ENCODE data around the gene NEK1. TPM values are rescaled to one million over a fixed set of nuclear protein-coding genes. Genes with fewer than 3 reads are reported as not detected.

Gene NEK1
- polyA plus RNA-seq, 1 experiment: 2.3 TPM

GRCh38 chr4:169366821-169367220 lies 245.6 kb downstream of the NEK1 start:
- DNase-seq (ENCODE audit: low read depth): no peak
- no peak for TF ChIP-seq CTCF (IDR thresholded peaks at IDR 0.05; ENCODE audit: insufficient read depth, low read depth, low read length)
- Histone ChIP-seq H3K36me3 (ENCODE audit: control insufficient read depth, insufficient read depth, low read length) (no peaks in the 10 kb centered on the region), H3K4me3 (ENCODE audit: low read depth, low read length) (no peak overlapping the region), H3K27me3 (ENCODE audit: control insufficient read depth, insufficient read depth, low read length) (no peaks in the 10 kb centered on the region)
- CTCF ChIA-PET: interaction anchor here (1.0 kb wide), 1 partner anchor 9 kb away, joined by 3 read pairs; no protein-coding TSS in a partner anchor
- POLR2A ChIA-PET: no interaction called here

DNA sequence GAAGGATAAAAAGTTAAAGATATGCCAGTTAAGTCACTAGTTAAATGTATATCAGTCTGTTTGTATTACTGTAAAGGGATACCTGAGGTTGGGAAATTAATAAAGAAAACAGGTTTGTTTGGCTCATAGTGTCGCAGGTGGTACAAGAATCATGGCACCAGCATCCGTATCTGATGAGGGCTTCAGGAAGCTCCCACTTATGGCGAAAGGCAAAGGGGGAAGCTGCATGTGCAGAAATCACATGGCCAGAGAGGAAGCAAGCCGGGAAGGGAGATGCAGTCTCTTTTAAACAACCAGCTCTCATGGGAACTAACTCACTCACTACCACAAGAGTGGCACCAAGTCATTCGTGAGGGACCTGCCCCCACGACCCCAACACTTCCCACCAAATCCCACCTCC lies 249.8 kb downstream of the NEK1 start:
- no peak for DNase-seq (ENCODE audit: low read depth)
- H3K4me3 ChIP-seq (ENCODE audit: low read depth, low read length): no peak overlapping the region
- no peak for TF ChIP-seq CTCF (IDR thresholded peaks at IDR 0.05; ENCODE audit: insufficient read depth, low read depth, low read length)
- H3K27me3 ChIP-seq (ENCODE audit: control insufficient read depth, insufficient read depth, low read length): no peaks in the 10 kb centered on the region
- POLR2A ChIA-PET: interaction anchor here (1.1 kb wide), 1 partner anchor 25 kb away, joined by 16 read pairs; no protein-coding TSS in a partner anchor
- no peaks in the 10 kb centered on the region for H3K36me3 ChIP-seq (ENCODE audit: control insufficient read depth, insufficient read depth, low read length)
- CTCF ChIA-PET: no interaction called here

- ChIA-PET CTCF (no interaction called here), POLR2A (no interaction called here)
- Histone ChIP-seq H3K27me3 (ENCODE audit: control insufficient read depth, insufficient read depth, low read length) (no peaks in the 10 kb centered on the region), H3K4me3 (ENCODE audit: low read depth, low read length) (no peak overlapping the region), H3K36me3 (ENCODE audit: control insufficient read depth, insufficient read depth, low read length) (no peaks in the 10 kb centered on the region)
- DNase-seq (ENCODE audit: low read depth): no peak
- TF ChIP-seq CTCF (IDR thresholded peaks at IDR 0.05; ENCODE audit: insufficient read depth, low read depth, low read length): no peak
Measured at GRCh38 chr4:169361756-169362155, 250.6 kb downstream of the NEK1 start.

DNA sequence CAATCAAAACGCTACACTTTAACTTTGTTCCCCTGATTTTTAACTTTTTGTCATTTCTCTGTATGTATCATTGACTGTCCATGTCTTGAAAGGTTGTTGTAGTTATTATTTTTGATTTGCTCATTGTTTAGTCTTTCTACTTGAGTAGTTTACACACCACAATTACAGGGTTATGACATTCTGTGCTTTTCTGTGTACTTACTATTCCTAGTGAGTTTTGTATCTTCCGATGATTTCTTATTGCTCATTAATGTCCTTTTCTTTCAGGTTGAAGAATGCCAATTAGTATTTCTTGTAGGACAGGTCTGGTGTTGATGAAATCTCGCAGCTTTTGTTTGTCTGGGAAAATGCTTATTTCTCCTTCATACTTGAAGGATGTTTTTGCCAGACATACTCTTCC lies 252.4 kb downstream of the NEK1 start:
- H3K4me3 ChIP-seq (ENCODE audit: low read depth, low read length): no peak overlapping the region
- POLR2A ChIA-PET: no interaction called here
- no peak for TF ChIP-seq CTCF (IDR thresholded peaks at IDR 0.05; ENCODE audit: insufficient read depth, low read depth, low read length)
- no peaks in the 10 kb centered on the region for H3K36me3 ChIP-seq (ENCODE audit: control insufficient read depth, insufficient read depth, low read length)
- CTCF ChIA-PET: no interaction called here
- DNase-seq (ENCODE audit: low read depth): no peak
- no peaks in the 10 kb centered on the region for H3K27me3 ChIP-seq (ENCODE audit: control insufficient read depth, insufficient read depth, low read length)

GRCh38 chr4:169352360-169352759 lies 260.0 kb downstream of the NEK1 start:
- ChIA-PET POLR2A (no interaction called here), CTCF (no interaction called here)
- Histone ChIP-seq H3K27me3 (ENCODE audit: control insufficient read depth, insufficient read depth, low read length) (no peaks in the 10 kb centered on the region; the same call in 1 of the 2 replicates), H3K36me3 (ENCODE audit: control insufficient read depth, insufficient read depth, low read length) (no peaks in the 10 kb centered on the region), H3K4me3 (ENCODE audit: low read depth, low read length) (no peak overlapping the region)
- no peak for DNase-seq (ENCODE audit: low read depth)
- TF ChIP-seq CTCF (IDR thresholded peaks at IDR 0.05; ENCODE audit: insufficient read depth, low read depth, low read length): no peak
